Activated CD4-positive, alpha-beta T cell treated with anti-CD3 and anti-CD28 coated beads for 1 hour (primary cell): ENCODE data around the gene ZNF705A.
"Not testable (repeated sequence)": the region's sequence is repeated elsewhere in the genome, so short reads cannot be mapped to it uniquely, and the experiment has no call there.

Source experiments
- DNase-seq: peaks from one replicate; pipeline ENCODE4 v3.0.0-alpha.2; 2020

Gene ZNF705A

DNA sequence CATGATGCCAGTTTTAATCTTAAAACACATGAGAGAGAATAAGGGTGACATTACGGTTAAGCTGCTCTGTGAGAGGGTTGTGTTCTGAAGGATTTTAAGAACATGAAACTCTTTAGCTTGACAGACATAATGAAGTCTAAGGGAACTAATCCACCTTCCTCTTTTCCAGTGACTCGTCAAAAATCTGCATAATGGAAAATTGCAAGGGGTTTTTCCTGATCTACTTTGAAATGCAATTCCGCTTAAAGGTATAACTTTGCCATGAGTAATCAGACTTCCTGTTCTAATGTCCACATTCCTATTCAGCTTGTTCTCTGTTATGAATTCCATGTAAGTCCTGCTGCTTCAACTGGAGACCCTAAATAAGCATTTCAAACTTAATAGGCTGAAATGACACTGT lies at the start of gene ZNF705A:
TSS of gene ZNF705A (plus strand) at position 171 of the 400 bp plus-strand sequence. CDS start 15,611 bp downstream, outside the sequence.
- no peak for DNase-seq

- DNase-seq: peak; percentile 60
Observed at GRCh38 chr12:8108808-8109398, 47.9 kb upstream of the ZNF705A start.

- DNase-seq: not testable (repeated sequence)
Observed at GRCh38 chr12:8113117-8113516, 43.7 kb upstream of the ZNF705A start.

GRCh38 chr12:8120072-8120713 lies 36.6 kb upstream of the ZNF705A start:
- DNase-seq: no peak

- no peak for DNase-seq
Observed at GRCh38 chr12:8123124-8123912, 33.5 kb upstream of the ZNF705A start, which contains the start of gene CLEC4A. CLEC4A (plus strand) TSS chr12:8123617; CDS start chr12:8123879, 262 bp downstream.

DNA sequence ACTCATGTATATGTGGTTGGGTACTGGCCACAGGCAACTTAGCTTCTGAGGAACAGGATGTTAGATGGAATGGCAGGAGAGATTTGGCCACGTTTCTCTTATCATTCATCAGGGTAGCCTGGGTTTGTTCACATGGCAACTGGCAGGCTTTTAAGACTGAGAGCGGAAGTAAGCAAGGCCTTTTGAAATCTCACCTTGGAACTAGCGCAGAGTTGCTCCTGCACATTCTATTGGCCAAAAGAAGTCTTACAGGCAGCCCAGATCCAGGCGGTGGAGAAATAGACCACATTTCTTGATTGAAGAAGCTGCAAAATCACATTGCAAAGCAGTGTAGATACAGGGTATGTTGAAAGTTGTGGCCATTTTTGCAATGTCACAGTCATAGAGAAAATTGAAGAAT lies 29.7 kb upstream of the ZNF705A start:
- no peak for DNase-seq

DNA sequence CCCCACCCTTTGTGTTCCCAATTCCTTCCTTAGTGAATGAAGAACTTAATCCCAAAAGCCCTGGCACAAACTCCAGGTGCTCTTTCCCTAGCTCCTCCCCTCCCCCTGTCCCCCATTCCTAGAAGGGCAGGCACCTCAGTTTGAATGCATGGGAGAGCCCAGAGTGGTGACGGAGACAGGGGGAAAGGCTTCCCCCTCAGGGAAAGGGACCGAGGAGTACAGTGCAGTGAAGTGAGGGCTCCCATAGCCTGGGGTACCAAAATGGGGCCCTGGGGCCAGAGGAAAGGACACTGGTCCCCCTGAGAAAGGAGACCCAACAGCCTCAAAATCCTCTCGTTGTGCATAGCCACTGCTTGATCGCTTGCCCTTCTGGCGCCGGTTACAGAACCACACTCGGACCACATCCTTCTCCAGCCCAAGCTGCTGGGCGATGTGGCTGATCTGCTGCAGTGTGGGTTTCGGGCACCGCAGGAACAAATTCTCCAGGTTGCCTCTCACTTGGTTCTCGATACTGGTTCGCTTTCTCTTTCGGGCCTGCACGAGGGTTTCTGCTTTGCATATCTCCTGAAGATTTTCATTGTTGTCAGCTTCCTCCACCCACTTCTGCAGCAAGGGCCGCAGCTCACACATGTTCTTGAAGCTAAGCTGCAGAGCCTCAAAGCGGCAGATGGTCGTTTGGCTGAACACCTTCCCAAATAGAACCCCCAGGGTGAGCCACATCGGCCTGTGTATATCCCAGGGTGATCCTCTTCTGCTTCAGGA lies 23.0 kb upstream of the ZNF705A start:
- not testable (repeated sequence) for DNase-seq

DNA sequence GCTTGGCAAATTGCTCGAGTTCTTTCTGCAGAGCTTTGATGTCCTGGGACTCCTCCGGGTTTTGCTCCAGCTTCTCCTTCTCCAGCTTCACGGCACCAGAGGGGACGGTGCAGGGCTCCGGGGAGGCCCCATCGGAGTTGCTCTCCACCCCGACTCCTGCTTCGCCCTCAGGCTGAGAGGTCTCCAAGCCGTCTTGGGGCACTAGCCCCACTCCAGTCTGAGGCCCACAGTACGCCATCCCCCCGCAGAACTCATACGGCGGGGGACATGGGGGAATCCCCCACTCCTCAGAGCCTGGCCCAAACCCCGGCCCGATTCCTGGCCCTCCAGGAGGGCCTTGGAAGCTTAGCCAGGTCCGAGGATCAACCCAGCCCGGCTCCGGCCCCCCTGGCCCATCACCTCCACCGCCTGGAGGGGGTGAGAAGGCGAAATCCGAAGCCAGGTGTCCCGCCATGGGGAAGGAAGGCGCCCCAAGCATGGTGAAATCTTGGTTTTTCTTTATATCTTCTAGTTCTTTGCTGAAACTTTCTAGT lies 22.4 kb upstream of the ZNF705A start:
- DNase-seq: not testable (repeated sequence)

DNA sequence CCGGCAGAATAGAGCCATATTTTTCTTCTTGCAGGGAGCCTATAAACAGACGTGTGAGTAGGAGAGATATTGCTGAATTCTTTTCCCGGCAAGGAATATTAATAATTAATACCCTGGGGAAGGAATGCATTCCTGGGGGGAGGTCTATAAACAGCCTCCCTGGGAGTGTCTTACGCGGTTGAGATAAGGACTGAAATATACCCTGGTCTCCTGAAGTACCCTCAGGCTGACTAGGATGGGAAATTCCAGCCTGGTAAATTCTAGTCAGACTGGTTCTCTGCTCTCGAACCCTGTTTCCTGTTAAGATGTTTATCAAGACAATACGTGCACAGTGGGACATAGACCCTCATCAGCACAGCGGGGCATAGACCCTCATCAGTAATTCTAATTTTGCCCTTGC lies 15.2 kb upstream of the ZNF705A start:
- DNase-seq: not testable (repeated sequence)

GRCh38 chr12:8143261-8143660 lies 13.6 kb upstream of the ZNF705A start:
- no peak for DNase-seq

DNA sequence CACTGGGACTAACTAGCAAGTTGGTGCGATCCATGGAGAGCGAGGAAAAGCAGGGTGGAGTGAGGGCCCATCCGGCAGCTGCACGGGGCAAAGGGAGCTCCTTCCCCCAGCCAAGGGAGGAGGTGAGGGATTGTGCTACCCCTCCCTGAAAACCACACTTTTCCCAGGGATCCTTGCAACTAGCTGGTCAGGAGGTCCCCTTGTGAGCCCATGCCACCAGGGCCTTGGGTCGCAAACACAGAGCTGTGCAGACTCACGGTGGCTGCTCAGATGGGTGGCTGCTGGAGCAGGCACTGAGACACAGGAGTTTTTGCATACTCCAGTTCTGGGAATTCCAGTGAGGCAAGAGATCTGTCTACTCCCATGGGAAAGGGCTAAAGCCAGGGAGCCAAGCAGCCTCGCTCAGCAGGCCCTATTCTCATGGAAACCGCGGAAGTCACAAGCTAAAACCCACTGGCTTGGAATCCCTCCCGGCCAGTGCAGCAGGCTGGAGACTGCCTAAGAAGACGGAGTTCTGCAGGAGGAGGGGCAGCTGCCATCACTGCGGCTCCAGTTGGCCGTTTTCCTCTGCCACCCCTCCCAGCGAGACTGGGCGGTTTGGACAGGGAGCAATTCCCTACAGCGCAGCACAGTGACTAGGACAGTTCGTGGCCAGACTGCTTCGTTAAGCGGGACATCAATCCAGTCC lies 10.9 kb upstream of the ZNF705A start:
- no peak for DNase-seq

DNA sequence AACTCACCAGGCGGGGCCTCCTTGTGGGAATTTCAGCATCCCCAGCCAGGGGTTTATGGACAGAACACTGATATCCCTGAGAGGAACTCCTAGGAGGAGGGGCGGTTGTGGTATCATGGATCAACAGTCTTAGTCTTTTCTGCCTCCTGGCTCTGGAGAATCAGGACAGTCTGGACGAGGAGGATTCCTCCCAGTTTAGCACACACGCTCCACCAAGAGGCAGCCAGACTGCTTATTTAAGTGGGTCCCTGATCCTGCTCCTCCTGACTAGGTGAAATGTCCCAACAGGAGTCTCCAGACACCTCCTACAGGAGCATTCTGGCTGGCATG lies 10.4 kb upstream of the ZNF705A start:
- DNase-seq: no peak

GRCh38 chr12:8154526-8154925 lies 2.3 kb upstream of the ZNF705A start:
- DNase-seq: no peak

DNA sequence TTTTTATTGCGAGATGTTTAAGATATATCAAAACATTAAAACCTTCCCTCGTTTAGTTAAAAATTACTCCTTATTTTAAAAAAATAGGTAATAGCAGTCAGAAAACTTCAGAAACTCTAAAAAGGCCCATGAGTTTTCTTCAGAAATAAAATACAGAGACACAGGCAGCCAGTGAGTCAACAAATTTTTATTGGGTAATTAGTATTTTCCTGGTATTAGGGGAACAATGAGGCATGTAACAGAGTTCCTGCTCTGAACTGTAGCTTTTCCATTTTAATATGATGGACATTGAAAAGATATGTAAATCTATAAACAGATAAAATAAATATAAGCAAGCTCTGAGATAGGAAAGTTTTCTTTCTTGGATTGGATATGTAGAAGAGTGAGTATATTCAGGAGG lies 399 bp upstream of the ZNF705A start:
- no peak for DNase-seq

DNA sequence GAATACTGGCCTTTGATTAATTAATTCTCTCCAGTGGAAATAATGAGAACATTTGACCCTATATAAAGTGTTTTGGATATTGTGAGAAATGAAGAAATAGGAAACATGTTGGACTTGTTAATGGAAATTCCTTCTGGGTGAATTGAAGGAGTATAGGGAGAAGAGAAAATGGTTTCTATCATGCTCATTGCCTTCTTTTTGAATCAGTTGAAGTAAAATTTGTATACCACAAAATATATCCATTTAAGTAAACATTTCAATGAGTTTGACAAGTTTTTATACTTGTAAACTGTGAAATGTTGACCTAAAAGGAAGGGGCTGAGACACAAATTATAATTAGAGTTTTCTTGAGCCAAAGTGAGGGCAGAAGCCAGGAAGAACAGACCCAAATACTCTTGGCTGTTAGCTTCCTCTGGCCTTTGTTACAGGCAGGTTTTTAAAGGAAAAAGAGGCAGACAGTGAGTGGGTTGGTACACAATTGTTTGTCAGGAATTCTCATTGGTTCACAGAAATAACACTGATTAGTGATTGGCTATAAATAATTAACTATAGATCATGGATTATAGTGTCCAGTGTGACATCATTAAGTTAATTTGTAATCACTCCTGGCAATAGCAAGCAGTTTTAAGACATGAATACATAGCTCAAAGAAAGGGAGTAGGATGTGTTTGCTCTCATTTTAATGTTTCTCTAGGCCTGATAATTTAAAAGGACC lies 826 bp downstream of the ZNF705A start:
- DNase-seq: no peak

- DNase-seq: not testable (repeated sequence)
Observed at GRCh38 chr12:8172911-8173310, 16.1 kb downstream of the ZNF705A start.

GRCh38 chr12:8179989-8180585 lies 23.3 kb downstream of the ZNF705A start:
- peak; percentile 64 for DNase-seq

DNA sequence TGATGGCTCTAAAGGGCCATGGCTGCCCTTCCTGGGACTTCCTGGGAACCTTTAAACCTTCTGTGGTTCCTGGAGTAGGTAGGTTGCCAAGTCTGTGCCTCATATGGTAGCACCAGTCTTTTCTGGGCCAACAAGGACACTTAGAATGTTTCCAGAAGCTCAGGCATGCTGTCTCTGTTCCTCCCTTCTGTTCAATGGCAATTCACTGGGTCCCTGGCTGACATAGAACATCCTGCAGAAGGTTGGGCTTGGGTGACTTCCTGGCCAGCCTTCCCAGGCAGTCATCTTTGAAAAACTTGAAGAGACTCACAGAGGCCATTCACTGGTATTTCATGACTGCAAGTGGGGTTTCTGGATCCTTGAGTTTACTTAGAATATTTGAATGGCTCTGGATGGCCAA lies 24.5 kb downstream of the ZNF705A start:
- DNase-seq: not testable (repeated sequence)

DNA sequence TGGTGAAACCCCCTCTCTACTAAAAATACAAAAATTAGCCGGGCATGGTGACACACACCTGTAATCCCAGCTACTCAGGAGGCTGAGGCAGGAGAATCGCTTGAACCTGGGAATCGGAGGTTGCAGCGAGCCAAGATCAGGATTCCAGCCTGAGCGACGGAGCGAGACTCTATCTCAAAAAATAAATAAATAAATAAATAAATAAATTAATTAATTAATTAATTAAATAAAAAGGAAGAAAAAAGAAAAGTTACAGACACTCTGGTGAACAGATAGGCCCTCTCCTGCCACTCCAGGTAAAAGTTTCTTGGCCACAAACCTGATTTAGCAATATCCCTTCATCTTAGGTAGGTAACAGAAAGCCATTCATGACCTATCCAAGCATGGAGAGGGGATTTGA lies 26.1 kb downstream of the ZNF705A start:
- not testable (repeated sequence) for DNase-seq

DNA sequence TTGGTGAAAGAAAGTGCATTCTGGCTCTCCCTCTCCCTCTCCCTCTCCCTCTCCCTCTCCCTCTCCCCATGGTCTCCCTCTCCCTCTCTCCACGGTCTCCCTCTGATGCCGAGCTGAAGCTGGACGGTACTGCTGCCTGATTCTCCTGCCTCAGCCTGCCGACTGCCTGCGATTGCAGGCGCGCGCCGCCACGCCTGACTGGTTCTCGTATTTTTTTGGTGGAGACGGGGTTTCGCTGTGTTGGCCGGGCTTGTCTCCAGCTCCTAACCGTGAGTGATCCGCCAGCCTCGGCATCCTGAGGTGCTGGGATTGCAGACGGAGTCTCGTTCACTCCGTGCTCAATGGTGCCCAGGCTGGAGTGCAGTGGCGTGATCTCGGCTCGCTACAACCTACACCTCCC lies 26.5 kb downstream of the ZNF705A start:
- not testable (repeated sequence) for DNase-seq

- DNase-seq: not testable (repeated sequence)
Observed at GRCh38 chr12:8184206-8184605, 27.4 kb downstream of the ZNF705A start.
